ENCODE data around the gene GHRH. TPM values are rescaled to one million over a fixed set of nuclear protein-coding genes. Genes with fewer than 3 reads are reported as not detected.

Gene GHRH
- total RNA-seq, 1 experiment from 2014 or later = 0.74 TPM

GRCh38 chr20:37303637-37304036 is 42.0 kb upstream of the GHRH start (continued):
- TF ChIP-seq ZNF532 (CRISPR knock-in tag; IDR thresholded peaks at IDR 0.05; ENCODE audit: borderline replicate concordance) = no peak
- TF ChIP-seq CDX4 (CRISPR knock-in tag; IDR thresholded peaks at IDR 0.05; ENCODE audit: borderline replicate concordance) = no peak
- no peak for TF ChIP-seq CTCF (IDR thresholded peaks at IDR 0.05)
- TF ChIP-seq OVOL2 (CRISPR knock-in tag; IDR thresholded peaks at IDR 0.05; ENCODE audit: borderline replicate concordance) = no peak
- no peak for TF ChIP-seq ATF6 (CRISPR knock-in tag; IDR thresholded peaks at IDR 0.05)
- no peak for TF ChIP-seq ZNF263 (CRISPR knock-in tag; IDR thresholded peaks at IDR 0.05; ENCODE audit: low read depth)
- TF ChIP-seq EMX1 (CRISPR knock-in tag; IDR thresholded peaks at IDR 0.05) = no peak

- H3K4me1 Mint-ChIP-seq = peaks cover 7% of the 10 kb centered on the region; the same call in 1 of the 2 replicates
- DNase-seq (ENCODE audit: low spot score) = no peak
- no peak overlapping the region for H3K27ac Mint-ChIP-seq
- H3K27me3 Mint-ChIP-seq (ENCODE audit: low read depth) = no peaks in the 10 kb centered on the region
- POLR2A ChIA-PET = no interaction called here
- no peak for ATAC-seq
- no peak overlapping the region for H3K4me3 Mint-ChIP-seq
- peaks cover 29% of the 10 kb centered on the region for H3K36me3 Mint-ChIP-seq
- CTCF ChIA-PET = no interaction called here
- H3K9me3 Mint-ChIP-seq = no peaks in the 10 kb centered on the region
- TF ChIP-seq ZNF219 (CRISPR knock-in tag; IDR thresholded peaks at IDR 0.05; ENCODE audit: borderline replicate concordance) (no peak), ZNF232 (CRISPR knock-in tag; IDR thresholded peaks at IDR 0.05) (no peak)
Measured at GRCh38 chr20:37302981-37303380, 41.4 kb upstream of the GHRH start.

- Mint-ChIP-seq H3K9me3 (no peaks in the 10 kb centered on the region), H3K4me1 (peaks cover 7% of the 10 kb centered on the region; the same call in 1 of the 2 replicates), H3K27ac (no peak overlapping the region), H3K36me3 (peaks cover 27% of the 10 kb centered on the region), H3K4me3 (no peak overlapping the region), H3K27me3 (ENCODE audit: low read depth) (no peaks in the 10 kb centered on the region)
- DNase-seq (ENCODE audit: low spot score) (no peak), ATAC-seq (no peak)
- POLR2A ChIA-PET = no interaction called here
- CTCF ChIA-PET = no interaction called here
- no peak for TF ChIP-seq MLX (CRISPR knock-in tag; IDR thresholded peaks at IDR 0.05)
- no peak for TF ChIP-seq GABPB1 (CRISPR knock-in tag; IDR thresholded peaks at IDR 0.05)
- no peak for TF ChIP-seq CREB1 (CRISPR knock-in tag; IDR thresholded peaks at IDR 0.05)
- no peak for TF ChIP-seq HMGXB4 (CRISPR knock-in tag; IDR thresholded peaks at IDR 0.05)
- no peak for TF ChIP-seq ZNF425 (CRISPR knock-in tag; conservative IDR thresholded peaks at IDR 0.05)
- TF ChIP-seq ZNF532 (CRISPR knock-in tag; IDR thresholded peaks at IDR 0.05; ENCODE audit: borderline replicate concordance) = no peak
Measured at GRCh38 chr20:37301558-37301957, 39.9 kb upstream of the GHRH start.
